Hepatocyte (in vitro differentiated cells): Measurements from ENCODE around the gene DMGDH. TPM values are rescaled to one million over a fixed set of nuclear protein-coding genes. Genes with fewer than 3 reads are reported as not detected.

Experiments
- DNase-seq: peaks from one replicate; pipeline ENCODE4 v3.0.0-alpha.2; 2016; ENCODE audit warnings: low spot score
- H2AFZ ChIP-seq: fragments of 200-600 bp; sonication (generic); 2 replicates; pipeline ENCODE4 v1.6.0; 2016; ENCODE audit warnings: antibody characterized with exemption, mild to moderate bottlenecking
- H3K27ac ChIP-seq: fragments of 200-600 bp; sonication (generic); 2 replicates; pipeline ENCODE4 v1.5.1; 2016; ENCODE audit warnings: mild to moderate bottlenecking
- H3K27me3 ChIP-seq: fragments of 200-600 bp; sonication (generic); 2 replicates; pipeline ENCODE4 v1.6.1; 2016
- H3K36me3 ChIP-seq: fragments of 200-600 bp; sonication (generic); replicated peaks from 2 replicates; pipeline ENCODE4 v1.5.1; 2016; ENCODE audit warnings: low read depth; ENCODE audit not compliant: insufficient read depth
- H3K4me1 ChIP-seq: fragments of 200-600 bp; sonication (generic); 2 replicates; pipeline ENCODE4 v1.5.1; 2016; ENCODE audit warnings: mild to moderate bottlenecking, moderate library complexity; ENCODE audit not compliant: insufficient read depth
- H3K4me2 ChIP-seq: fragments of 200-600 bp; sonication (generic); 2 replicates; pipeline ENCODE4 v1.6.0; 2016
- H3K4me3 ChIP-seq: fragments of 200-600 bp; sonication (generic); 2 replicates; pipeline ENCODE4 v1.5.1; 2016; ENCODE audit warnings: mild to moderate bottlenecking
- H3K79me2 ChIP-seq: fragments of 200-600 bp; sonication (generic); 2 replicates; pipeline ENCODE4 v1.6.0; 2017; ENCODE audit warnings: mild to moderate bottlenecking
- H3K9me2 ChIP-seq: fragments of 200-600 bp; sonication (generic); replicated peaks from 2 replicates; pipeline ENCODE4 v1.6.0; 2017; ENCODE audit warnings: mild to moderate bottlenecking; ENCODE audit not compliant: insufficient read depth
- H3K9me3 ChIP-seq: fragments of 200-600 bp; sonication (generic); 2 replicates; pipeline ENCODE4 v1.5.1; 2016; ENCODE audit warnings: low read depth, mild to moderate bottlenecking
- H4K20me1 ChIP-seq: fragments of 200-600 bp; sonication (generic); 2 replicates; pipeline ENCODE4 v1.6.0; 2016; ENCODE audit warnings: mild to moderate bottlenecking; ENCODE audit not compliant: insufficient read depth, poor library complexity, severe bottlenecking
- CTCF ChIP-seq: fragments of 200-600 bp; sonication (generic); IDR thresholded peaks from 2 replicates; pipeline ENCODE4 v1.5.1; 2016; ENCODE audit warnings: antibody characterized with exemption, mild to moderate bottlenecking; ENCODE audit not compliant: poor library complexity
- EZH2 ChIP-seq: fragments of 200-600 bp; sonication (generic); IDR thresholded peaks from 2 replicates; pipeline ENCODE4 v1.6.1; 2016; ENCODE audit warnings: antibody characterized with exemption, mild to moderate bottlenecking, borderline replicate concordance
- EZH2phosphoT487 ChIP-seq: fragments of 200-600 bp; sonication (generic); IDR thresholded peaks from one replicate; pipeline ENCODE4 v1.6.1; 2018; ENCODE audit warnings: antibody characterized with exemption, mild to moderate bottlenecking, low read depth, moderate library complexity; ENCODE audit not compliant: unreplicated experiment, severe bottlenecking
- WGBS: methylation state at CpG from one replicate; pipeline ENCODE4 v1.1.6; 2016; ENCODE audit warnings: low lambda C conversion rate; ENCODE audit errors: missing lambda C conversion rate; 5-methylcytosine and 5-hydroxymethylcytosine counted together
- polyA plus RNA-seq: library from polyadenylated mRNA; unstranded; fragments of >200 nt; fragmentation: Nextera tagmentation; extraction: Ambion mirVana; gene quantifications from 2 replicates; pipeline ENCODE4 v1.2.1, GENCODE V29; 2016
- total RNA-seq: library from RNA; depleted of rRNA; stranded (reverse); fragments of >200 nt; gene quantifications from 2 replicates; pipeline ENCODE4 v1.2.3, GENCODE V29; 2014

The DMGDH gene
- total RNA-seq (0.16 and 0.87 TPM in 2 replicates), polyA plus RNA-seq (0.87 and 1.0 TPM in 2 replicates)

GRCh38 chr5:79069488-79070349 lies at the start of gene DMGDH, which contains the start of gene BHMT2:
Gene DMGDH (minus strand): TSS chr5:79069674. CDS start chr5:79069620, 54 bp downstream.
Gene BHMT2 (plus strand): TSS chr5:79069767. CDS start chr5:79069783, 16 bp downstream.
- no peak for DNase-seq
- Histone ChIP-seq H3K4me1 (peaks cover 4% of the 10 kb centered on the region), H4K20me1 (no peaks in the 10 kb centered on the region), H3K36me3 (no peaks in the 10 kb centered on the region), H3K4me3 (no peak within 1 kb of the TSS), H3K27ac (no peak within 1 kb of the TSS), H3K27me3 (no peaks in the 10 kb centered on the region), H3K79me2 (no peaks in the 10 kb centered on the region), H2AFZ (no peak within 1 kb of the TSS), H3K9me3 (no peaks in the 10 kb centered on the region), H3K9me2 (no peaks in the 10 kb centered on the region), H3K4me2 (no peak within 1 kb of the TSS)
- TF ChIP-seq EZH2, result no peak
- no peak for TF ChIP-seq EZH2phosphoT487
- no peak for TF ChIP-seq CTCF
- WGBS, result 94% methylated on average over 44 of the region's 79 CpGs

GRCh38 chr5:79112703-79113058 lies 43.2 kb upstream of the DMGDH start:
- peak; percentile 13 for TF ChIP-seq EZH2
- TF ChIP-seq CTCF, result no peak
- Histone ChIP-seq H3K4me2 (peak overlapping the region; percentile 77), H3K9me2 (no peaks in the 10 kb centered on the region), H2AFZ (no peak overlapping the region), H4K20me1 (no peaks in the 10 kb centered on the region), H3K79me2 (no peaks in the 10 kb centered on the region), H3K4me3 (no peak overlapping the region), H3K9me3 (no peaks in the 10 kb centered on the region), H3K4me1 (peaks cover 11% of the 10 kb centered on the region), H3K27me3 (peaks cover 62% of the 10 kb centered on the region), H3K27ac (no peak overlapping the region), H3K36me3 (no peaks in the 10 kb centered on the region)
- no peak for DNase-seq
- WGBS, result 78% methylated on average over 5 of the region's 5 CpGs

GRCh38 chr5:79111960-79112702 lies 42.7 kb upstream of the DMGDH start:
- H3K9me2 ChIP-seq, result no peaks in the 10 kb centered on the region
- H3K9me3 ChIP-seq, result no peaks in the 10 kb centered on the region

More at GRCh38 chr5:79111960-79112702, 42.7 kb upstream of the DMGDH start:
- H3K4me1 ChIP-seq, result peaks cover 11% of the 10 kb centered on the region
- no peaks in the 10 kb centered on the region for H3K36me3 ChIP-seq
- H2AFZ ChIP-seq, result no peak overlapping the region
- H4K20me1 ChIP-seq, result no peaks in the 10 kb centered on the region
- H3K27ac ChIP-seq, result no peak overlapping the region
- no peak overlapping the region for H3K4me3 ChIP-seq
- peaks cover 62% of the 10 kb centered on the region for H3K27me3 ChIP-seq
- WGBS, result 9% methylated on average over 36 of the region's 39 CpGs
- no peaks in the 10 kb centered on the region for H3K79me2 ChIP-seq
- no peak for DNase-seq
- H3K4me2 ChIP-seq, result peak overlapping the region; percentile 77
- TF ChIP-seq EZH2phosphoT487, result peak; percentile 86
- peak; percentile 92 for TF ChIP-seq EZH2
- TF ChIP-seq CTCF, result no peak
